Measurements from ENCODE around the gene CLDN4. TPM values are rescaled to one million over a fixed set of nuclear protein-coding genes. Genes with fewer than 3 reads are reported as not detected.

Gene CLDN4
- total and polyA plus RNA-seq, 9 of the 15 experiments (the other 6 are each of a cell fraction or from before 2014, with no cell fraction given), result 0.05 to 0.60 (median 0.06) TPM; not detected in 3

GRCh38 chr7:73802459-73802858 lies 28.3 kb upstream of the CLDN4 start (continued):
- no peak for TF ChIP-seq USF1 (CRISPR knock-in tag; IDR thresholded peaks at IDR 0.05)
- no peak for TF ChIP-seq DLX4 (CRISPR knock-in tag; IDR thresholded peaks at IDR 0.05)
- no peak for TF ChIP-seq E2F6 (IDR thresholded peaks at IDR 0.05; ENCODE audit: borderline replicate concordance in 1 of 2, extremely low read depth in 1 of 2, insufficient read depth in 1 of 2, insufficient read length in 1 of 2, low read depth in 1 of 2, low read length in 1 of 2, poor library complexity in 1 of 2, severe bottlenecking in 1 of 2)
- no peak for TF ChIP-seq ZNF408 (CRISPR knock-in tag; IDR thresholded peaks at IDR 0.05; ENCODE audit: low read depth)
- TF ChIP-seq ZNF609 (CRISPR knock-in tag; IDR thresholded peaks at IDR 0.05; ENCODE audit: borderline replicate concordance), result no peak
- no peak for TF ChIP-seq BCLAF1 (IDR thresholded peaks at IDR 0.05; ENCODE audit: borderline replicate concordance in 1 of 2, control insufficient read depth in 1 of 2, low read depth in 2 of 2, low read length in 1 of 2)
- no peak for TF ChIP-seq TFE3 (CRISPR knock-in tag; IDR thresholded peaks at IDR 0.05)
- TF ChIP-seq MEF2A (IDR thresholded peaks at IDR 0.05; ENCODE audit: control insufficient read depth, low read depth, low read length), result no peak
- TF ChIP-seq MIER1 (IDR thresholded peaks at IDR 0.05; ENCODE audit: low read depth), result no peak
- TF ChIP-seq RBM15 (IDR thresholded peaks at IDR 0.05; ENCODE audit: insufficient read depth, low read length), result no peak

Data from K562 (cell line).